GM21515 (cell line): ENCODE measurements around the gene GSE1.

ENCODE experiments used
- ATAC-seq: cut with Tn5 transposase; IDR thresholded peaks from one replicate; pipeline ENCODE4 v1.9.1; 2021; ENCODE audit not compliant: unreplicated experiment

The GSE1 gene

GRCh38 chr16:85718682-85719081 lies 105.6 kb downstream of the GSE1 start:
- no peak for ATAC-seq

DNA sequence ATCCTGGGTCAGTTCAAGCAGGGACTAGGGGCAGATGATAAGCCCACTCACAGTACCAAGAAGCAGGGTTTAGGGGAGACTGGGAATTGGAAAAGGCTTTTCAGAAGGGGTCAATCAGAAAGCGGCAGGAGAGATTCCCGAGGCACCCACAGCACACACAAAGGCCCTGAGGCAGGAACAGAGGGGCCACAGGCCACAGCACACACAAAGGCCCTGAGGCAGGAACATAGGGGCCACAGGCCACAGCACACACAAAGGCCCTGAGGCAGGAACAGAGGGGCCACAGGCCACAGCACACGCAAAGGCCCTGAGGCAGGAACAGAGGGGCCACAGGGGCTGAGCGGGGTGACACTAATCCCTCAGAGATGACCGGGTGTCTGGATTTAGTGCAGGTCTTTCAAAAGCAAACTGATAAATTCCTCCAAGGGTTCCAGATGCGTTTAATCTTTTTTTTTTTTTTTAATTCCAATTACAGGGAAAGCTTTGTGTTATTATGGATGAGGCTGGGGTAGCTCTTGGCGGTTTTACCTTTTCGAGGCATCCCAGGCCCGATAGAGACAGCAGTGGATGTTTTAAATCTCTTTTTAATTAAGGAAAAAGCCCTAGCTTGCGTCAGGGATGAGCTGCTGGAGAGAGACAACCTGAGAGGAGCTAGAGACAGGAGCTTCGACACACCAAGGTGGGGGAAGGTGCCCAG lies 106.6 kb downstream of the GSE1 start:
- no peak for ATAC-seq

- no peak for ATAC-seq
These were observed 107.1 kb downstream of the GSE1 start for GRCh38 chr16:85720302-85720637.

GRCh38 chr16:85722128-85722893 lies 109.2 kb downstream of the GSE1 start:
- ATAC-seq, result no peak

DNA sequence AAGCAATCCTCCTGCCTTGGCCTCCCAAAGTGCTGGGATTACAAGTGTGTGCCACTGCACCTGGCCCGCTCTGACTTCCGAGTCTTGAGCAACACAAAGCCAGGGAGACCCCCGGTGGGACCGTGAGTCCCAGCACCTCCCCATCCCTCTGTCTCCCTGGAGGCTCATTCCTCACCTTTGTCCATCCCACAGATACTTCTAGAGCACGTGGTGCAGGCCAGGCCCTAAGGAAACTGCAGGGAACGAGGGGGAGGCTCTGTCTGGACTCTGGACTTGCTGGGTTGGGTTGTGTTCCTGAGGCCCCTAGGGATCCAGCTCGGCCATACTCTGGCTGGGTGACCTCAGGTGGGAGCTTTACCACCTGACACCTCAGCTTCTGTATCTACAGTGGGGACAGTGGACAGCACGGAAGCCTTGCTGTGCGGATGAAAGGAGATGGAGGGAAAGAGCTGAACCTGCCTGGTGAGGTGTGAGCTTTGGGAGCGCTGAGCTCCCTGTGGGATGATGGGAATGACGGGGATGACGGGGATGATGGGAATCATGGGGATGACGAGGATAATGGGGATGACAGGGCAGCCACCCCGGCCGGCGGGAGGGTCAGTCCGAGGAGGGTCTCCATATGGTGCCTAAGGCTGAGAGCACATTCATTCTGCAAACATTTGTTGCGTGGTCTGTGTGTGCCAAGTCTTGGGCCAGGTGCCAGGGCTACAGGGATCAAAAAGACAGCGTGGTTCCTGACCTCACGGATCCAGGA lies 111.2 kb downstream of the GSE1 start:
- no peak for ATAC-seq

DNA sequence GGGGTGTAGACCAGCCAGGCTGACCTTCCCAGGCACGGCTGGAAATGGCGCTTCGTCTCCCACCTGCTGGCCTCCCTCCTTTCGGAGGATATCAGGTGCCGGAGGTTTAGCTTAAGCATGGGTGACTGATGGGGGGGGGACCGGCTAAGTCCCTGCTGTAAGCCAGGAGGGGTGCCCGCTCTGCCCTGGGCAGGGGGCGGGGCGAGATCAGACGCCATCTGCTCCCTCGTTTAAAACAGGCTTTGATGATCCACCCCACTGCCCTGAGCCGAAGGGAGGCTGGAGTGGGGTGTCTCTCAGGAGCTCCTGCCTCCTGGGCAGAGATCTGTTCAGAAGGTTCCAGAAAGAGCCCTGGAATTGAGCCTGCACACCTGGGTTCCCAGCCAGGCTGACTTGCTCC lies 111.8 kb downstream of the GSE1 start:
- no peak for ATAC-seq
